Choroid plexus epithelial cell (primary cell): ENCODE results near the gene PDE9A.
"Not testable (repeated sequence)": the region's sequence is repeated elsewhere in the genome, so short reads cannot be mapped to it uniquely, and the experiment has no call there.

Source experiments
- DNase-seq: peaks from one replicate; pipeline ENCODE4 v3.0.0-alpha.2; 2010; ENCODE audit warnings: low read depth
- H3K4me3 ChIP-seq: 2 replicates; pipeline ENCODE4 v1.5.1; 2011; ENCODE audit warnings: low read depth, mild to moderate bottlenecking, control low read depth, low read length, moderate library complexity
- CTCF ChIP-seq: conservative IDR thresholded peaks from 2 replicates; pipeline ENCODE4 v1.5.1; 2011; ENCODE audit warnings: low read depth, mild to moderate bottlenecking, control low read depth, inconsistent platforms, low read length, moderate library complexity

Gene PDE9A

GRCh38 chr21:42623694-42624093, 29.7 kb upstream of the PDE9A start:
- H3K4me3 ChIP-seq, result no peak overlapping the region
- no peak for DNase-seq
- no peak for TF ChIP-seq CTCF

GRCh38 chr21:42624095-42624790, 29.2 kb upstream of the PDE9A start:
- H3K4me3 ChIP-seq, result no peak overlapping the region
- DNase-seq, result no peak
- no peak for TF ChIP-seq CTCF

GRCh38 chr21:42624936-42625335, 28.5 kb upstream of the PDE9A start:
- DNase-seq, result no peak
- no peak overlapping the region for H3K4me3 ChIP-seq
- TF ChIP-seq CTCF, result no peak

GRCh38 chr21:42626171-42626570, 27.2 kb upstream of the PDE9A start:
- H3K4me3 ChIP-seq, result no peak overlapping the region
- TF ChIP-seq CTCF, result no peak
- DNase-seq, result no peak

GRCh38 chr21:42627527-42628289, 25.7 kb upstream of the PDE9A start:
- no peak overlapping the region for H3K4me3 ChIP-seq
- DNase-seq, result no peak
- TF ChIP-seq CTCF, result no peak

GRCh38 chr21:42628466-42629061, 24.9 kb upstream of the PDE9A start:
- DNase-seq, result not testable (repeated sequence)

GRCh38 chr21:42629933-42630589, 23.4 kb upstream of the PDE9A start:
- no peak for DNase-seq
- TF ChIP-seq CTCF, result no peak
- no peak overlapping the region for H3K4me3 ChIP-seq

More at GRCh38 chr21:42628466-42629061, 24.9 kb upstream of the PDE9A start:
- H3K4me3 ChIP-seq, result not testable (repeated sequence)
